Right atrium auricular region (tissue), 2 donors: Measurements from ENCODE around the gene ARHGAP27. TPM values are rescaled to one million over a fixed set of nuclear protein-coding genes. Genes with fewer than 3 reads are reported as not detected.
"Not testable (repeated sequence)": the region's sequence is repeated elsewhere in the genome, so short reads cannot be mapped to it uniquely, and the experiment has no call there.

Experiments
- DNase-seq: peaks from one replicate; pipeline ENCODE4 v3.0.0-alpha.2; 2019; ENCODE audit warnings: low spot score
- H3K27ac ChIP-seq, 2 donors: fragments of 200-600 bp; sonication (generic); 1 replicate in 1 of 2; 2 replicates in 1 of 2; pipeline ENCODE4 v1.5.1; 2016 to 2019
- H3K27me3 ChIP-seq, 2 donors: fragments of 200-600 bp; sonication (generic); one replicate each; pipeline versions ENCODE4 v1.5.1 to v1.6.0; 2017 to 2019
- H3K36me3 ChIP-seq: fragments of 200-600 bp; sonication (generic); one replicate; pipeline ENCODE4 v1.5.1; 2016
- H3K4me1 ChIP-seq, 2 donors: fragments of 200-600 bp; sonication (generic); one replicate each; pipeline versions ENCODE4 v1.5.1 to v1.6.0; 2017 to 2019
- H3K4me3 ChIP-seq, 2 donors: fragments of 200-600 bp; sonication (generic); 1 replicate in 1 of 2; 2 replicates in 1 of 2; pipeline ENCODE4 v1.5.1; 2017 to 2019; ENCODE audit warnings: mild to moderate bottlenecking in 1 of 2, moderate library complexity in 1 of 2
- H3K9me3 ChIP-seq, 2 donors: fragments of 200-600 bp; sonication (generic); one replicate each; pipeline ENCODE4 v1.5.1; 2019
- CTCF ChIP-seq, 2 donors: fragments of 200-600 bp; sonication (generic); IDR thresholded peaks; one replicate each; pipeline ENCODE4 v1.5.1; 2019; ENCODE audit warnings: antibody characterized with exemption in 2 of 2
- total RNA-seq, 2 donors: library from RNA; depleted of rRNA; stranded (reverse); fragments of >200 nt; gene quantifications; one replicate each; pipeline ENCODE4 v1.1.0, GENCODE V29; 2016

The ARHGAP27 gene
- total RNA-seq, 2 donors from 2014 or later = 18.9 to 21.9 TPM

GRCh38 chr17:45345554-45346215 lies 87.0 kb downstream of the ARHGAP27 start:
- H3K27me3 ChIP-seq = no peaks in the 10 kb centered on the region
- peak overlapping the region; percentile 48 to 68 for H3K27ac ChIP-seq
- H3K4me1 ChIP-seq = peaks cover 0 to 17% of the 10 kb centered on the region in 2 donors
- no peak for TF ChIP-seq CTCF (IDR thresholded peaks at IDR 0.05)
- no peaks in the 10 kb centered on the region for H3K9me3 ChIP-seq
- H3K4me3 ChIP-seq = no peak overlapping the region
- no peak for DNase-seq
- no peaks in the 10 kb centered on the region for H3K36me3 ChIP-seq

- H3K4me3 ChIP-seq = no peak overlapping the region
- peak overlapping the region in 1 of 2 donors; percentile 68 for H3K27ac ChIP-seq
- no peak for DNase-seq
- H3K9me3 ChIP-seq = no peaks in the 10 kb centered on the region
- no peaks in the 10 kb centered on the region for H3K27me3 ChIP-seq
- TF ChIP-seq CTCF (IDR thresholded peaks at IDR 0.05) = no peak
- no peaks in the 10 kb centered on the region for H3K36me3 ChIP-seq
- H3K4me1 ChIP-seq = peaks cover 0 to 17% of the 10 kb centered on the region in 2 donors
These were observed 87.5 kb downstream of the ARHGAP27 start for GRCh38 chr17:45345246-45345553.

GRCh38 chr17:45343967-45344664 lies 88.6 kb downstream of the ARHGAP27 start:
- H3K27me3 ChIP-seq, DNase-seq, H3K36me3 ChIP-seq, H3K27ac ChIP-seq, H3K9me3 ChIP-seq, H3K4me3 ChIP-seq: not testable (repeated sequence)
- peaks cover 0 to 21% of the 10 kb centered on the region in 2 donors for H3K4me1 ChIP-seq

Other genes starting within 250 kb of the ARHGAP27 start
- 10 to 100 TPM in 1 of 2 donors, 1 to 10 TPM in 1; 7.6 to 13.6 TPM for gene FMNL1, start 211.0 kb downstream of the ARHGAP27 start, total RNA-seq
- not detected for gene SPATA32, start 170.8 kb downstream of the ARHGAP27 start, total RNA-seq
- 10 to 100 TPM in 1 of 2 donors, 1 to 10 TPM in 1; 8.2 to 10.6 TPM for gene MAP3K14, start 115.8 kb downstream of the ARHGAP27 start, total RNA-seq
- 10 to 100 TPM; 26.9 to 46.1 TPM for gene PLEKHM1, start 57.9 kb upstream of the ARHGAP27 start, total RNA-seq